Activated T-helper 17 cell treated with anti-CD3 and anti-CD28 coated beads, Interleukin-2, amount 50 U/mL, for 72 hours (primary cell): Measurements from ENCODE around the gene ATP2A3. TPM values are rescaled to one million over a fixed set of nuclear protein-coding genes. Genes with fewer than 3 reads are reported as not detected.

ENCODE experiments used
- ATAC-seq: fragments of 150-1000 bp; cut with Tn5 transposase; replicated peaks from 2 replicates; pipeline ENCODE4 v1.10.0; 2021; ENCODE audit warnings: mild to moderate bottlenecking, moderate library complexity
- H3K27ac Mint-ChIP-seq: one replicate; pipeline ENCODE4 v1.8.0; 2022; ENCODE audit warnings: mixed read lengths
- H3K27me3 Mint-ChIP-seq: one replicate; pipeline ENCODE4 v1.8.0; 2022; ENCODE audit warnings: mixed read lengths
- H3K36me3 Mint-ChIP-seq: one replicate; pipeline ENCODE4 v1.8.0; 2022; ENCODE audit warnings: low read depth, mild to moderate bottlenecking, mixed read lengths
- H3K4me1 Mint-ChIP-seq: one replicate; pipeline ENCODE4 v1.8.0; 2022; ENCODE audit warnings: mixed read lengths
- H3K4me3 Mint-ChIP-seq: one replicate; pipeline ENCODE4 v1.8.0; 2022; ENCODE audit warnings: mild to moderate bottlenecking, mixed read lengths
- H3K9me3 Mint-ChIP-seq: one replicate; pipeline ENCODE4 v1.8.0; 2022; ENCODE audit warnings: mixed read lengths
- total RNA-seq, 2 donors: library from RNA; stranded (reverse); gene quantifications; one replicate each; pipeline ENCODE4 v1.2.3, GENCODE V29; 2022

ATP2A3 gene
- total RNA-seq, 2 donors from 2014 or later = 81.5 to 153 TPM

- Mint-ChIP-seq H3K4me3 (peak overlapping the region; percentile 5), H3K27ac (peak overlapping the region; percentile 56), H3K27me3 (no peaks in the 10 kb centered on the region), H3K9me3 (no peaks in the 10 kb centered on the region), H3K4me1 (peaks cover 8% of the 10 kb centered on the region), H3K36me3 (no peaks in the 10 kb centered on the region)
- no peak for ATAC-seq
These were observed 49.9 kb downstream of the ATP2A3 start for GRCh38 chr17:3914312-3914670.

- no peaks in the 10 kb centered on the region for H3K9me3 Mint-ChIP-seq
- ATAC-seq = peak; percentile 76
- H3K27me3 Mint-ChIP-seq = no peaks in the 10 kb centered on the region
- peaks cover 8% of the 10 kb centered on the region for H3K4me1 Mint-ChIP-seq
- H3K27ac Mint-ChIP-seq = peak overlapping the region; percentile 56
- no peaks in the 10 kb centered on the region for H3K36me3 Mint-ChIP-seq
- H3K4me3 Mint-ChIP-seq = peak overlapping the region; percentile 5
These were observed 50.5 kb downstream of the ATP2A3 start for GRCh38 chr17:3913531-3914311.

- H3K9me3 Mint-ChIP-seq = no peaks in the 10 kb centered on the region
- no peak overlapping the region for H3K4me3 Mint-ChIP-seq
- no peaks in the 10 kb centered on the region for H3K36me3 Mint-ChIP-seq
- peaks cover 8% of the 10 kb centered on the region for H3K4me1 Mint-ChIP-seq
- H3K27me3 Mint-ChIP-seq = no peaks in the 10 kb centered on the region
- no peak for ATAC-seq
- H3K27ac Mint-ChIP-seq = no peak overlapping the region
These were observed 51.4 kb downstream of the ATP2A3 start for GRCh38 chr17:3912827-3913226.

GRCh38 chr17:3911271-3912053 is 52.8 kb downstream of the ATP2A3 start:
- peak overlapping the region; percentile 92 for H3K27ac Mint-ChIP-seq
- peak; percentile 88 for ATAC-seq

GRCh38 chr17:3910420-3911270 is 53.6 kb downstream of the ATP2A3 start:
- peak; percentile 10 for ATAC-seq
- Mint-ChIP-seq H3K36me3 (no peaks in the 10 kb centered on the region), H3K4me1 (peaks cover 8% of the 10 kb centered on the region), H3K27me3 (no peaks in the 10 kb centered on the region), H3K4me3 (peak overlapping the region; percentile 73), H3K27ac (peak overlapping the region; percentile 92), H3K9me3 (no peaks in the 10 kb centered on the region)

More at GRCh38 chr17:3911271-3912053, 52.8 kb downstream of the ATP2A3 start:
- H3K36me3 Mint-ChIP-seq = no peaks in the 10 kb centered on the region
- peak overlapping the region; percentile 73 for H3K4me3 Mint-ChIP-seq
- no peaks in the 10 kb centered on the region for H3K9me3 Mint-ChIP-seq
- peaks cover 8% of the 10 kb centered on the region for H3K4me1 Mint-ChIP-seq
- H3K27me3 Mint-ChIP-seq = no peaks in the 10 kb centered on the region

GRCh38 chr17:3909257-3909656 is 55.0 kb downstream of the ATP2A3 start:
- no peak for ATAC-seq
- no peaks in the 10 kb centered on the region for H3K27me3 Mint-ChIP-seq
- H3K4me3 Mint-ChIP-seq = no peak overlapping the region
- H3K9me3 Mint-ChIP-seq = no peaks in the 10 kb centered on the region
- H3K4me1 Mint-ChIP-seq = peaks cover 8% of the 10 kb centered on the region
- H3K36me3 Mint-ChIP-seq = no peaks in the 10 kb centered on the region
- no peak overlapping the region for H3K27ac Mint-ChIP-seq

- peaks cover 3% of the 10 kb centered on the region for H3K4me1 Mint-ChIP-seq
- no peaks in the 10 kb centered on the region for H3K36me3 Mint-ChIP-seq
- H3K27me3 Mint-ChIP-seq = no peaks in the 10 kb centered on the region
- no peaks in the 10 kb centered on the region for H3K9me3 Mint-ChIP-seq
- no peak for ATAC-seq
- H3K27ac Mint-ChIP-seq = peak overlapping the region; percentile 26
- H3K4me3 Mint-ChIP-seq = no peak overlapping the region
These were observed 56.6 kb downstream of the ATP2A3 start for GRCh38 chr17:3907483-3908216.

- H3K27me3 Mint-ChIP-seq = no peaks in the 10 kb centered on the region
- no peak for ATAC-seq
- H3K36me3 Mint-ChIP-seq = no peaks in the 10 kb centered on the region
- H3K9me3 Mint-ChIP-seq = no peaks in the 10 kb centered on the region
- no peak overlapping the region for H3K4me3 Mint-ChIP-seq
- H3K27ac Mint-ChIP-seq = no peak overlapping the region
- H3K4me1 Mint-ChIP-seq = peaks cover 3% of the 10 kb centered on the region
These were observed 57.4 kb downstream of the ATP2A3 start for GRCh38 chr17:3906881-3907280.

- H3K4me1 Mint-ChIP-seq = no peaks in the 10 kb centered on the region
- ATAC-seq = no peak
- no peak overlapping the region for H3K27ac Mint-ChIP-seq
- H3K27me3 Mint-ChIP-seq = no peaks in the 10 kb centered on the region
- H3K9me3 Mint-ChIP-seq = no peaks in the 10 kb centered on the region
- no peak overlapping the region for H3K4me3 Mint-ChIP-seq
- no peaks in the 10 kb centered on the region for H3K36me3 Mint-ChIP-seq
These were observed 59.2 kb downstream of the ATP2A3 start for GRCh38 chr17:3905017-3905520.

GRCh38 chr17:3904501-3904900 is 59.7 kb downstream of the ATP2A3 start:
- H3K36me3 Mint-ChIP-seq = no peaks in the 10 kb centered on the region
- H3K4me1 Mint-ChIP-seq = no peaks in the 10 kb centered on the region
- ATAC-seq = no peak
- no peak overlapping the region for H3K4me3 Mint-ChIP-seq
- no peak overlapping the region for H3K27ac Mint-ChIP-seq
- no peaks in the 10 kb centered on the region for H3K27me3 Mint-ChIP-seq
- no peaks in the 10 kb centered on the region for H3K9me3 Mint-ChIP-seq

- Mint-ChIP-seq H3K9me3 (no peaks in the 10 kb centered on the region), H3K4me3 (no peak overlapping the region), H3K27ac (no peak overlapping the region), H3K4me1 (no peaks in the 10 kb centered on the region), H3K36me3 (no peaks in the 10 kb centered on the region), H3K27me3 (no peaks in the 10 kb centered on the region)
- ATAC-seq = no peak
These were observed 60.4 kb downstream of the ATP2A3 start for GRCh38 chr17:3903881-3904290.

- H3K4me1 Mint-ChIP-seq = no peaks in the 10 kb centered on the region
- no peaks in the 10 kb centered on the region for H3K9me3 Mint-ChIP-seq
- H3K27ac Mint-ChIP-seq = no peak overlapping the region
- ATAC-seq = no peak
- H3K27me3 Mint-ChIP-seq = no peaks in the 10 kb centered on the region
- H3K36me3 Mint-ChIP-seq = no peaks in the 10 kb centered on the region
- H3K4me3 Mint-ChIP-seq = no peak overlapping the region
These were observed 61.0 kb downstream of the ATP2A3 start for GRCh38 chr17:3903051-3903825.

- Mint-ChIP-seq H3K4me3 (no peak overlapping the region), H3K36me3 (no peaks in the 10 kb centered on the region), H3K4me1 (no peaks in the 10 kb centered on the region), H3K27ac (no peak overlapping the region), H3K9me3 (no peaks in the 10 kb centered on the region), H3K27me3 (no peaks in the 10 kb centered on the region)
- ATAC-seq = no peak
These were observed 63.6 kb downstream of the ATP2A3 start for GRCh38 chr17:3900646-3901045.
